Posterior cingulate gyrus (tissue), 11 donors: ENCODE results near the gene GPX4.
A peak's percentile ranks its signal among the peaks of the same experiment; 100 is the strongest.
"Not testable (repeated sequence)": the region's sequence is repeated elsewhere in the genome, so short reads cannot be mapped to it uniquely, and the experiment has no call there.

Experiments used
- DNase-seq, 10 donors: peaks; one replicate each; pipeline versions ENCODE4 v3.0.0 to v3.0.0-alpha.2; 2020 to 2021; ENCODE audit warnings: mixed read lengths in 3 of 10
- intact Hi-C: fragments of 100-400 bp; cut with DNase I; formaldehyde crosslinking; loops from one replicate; pipeline ENCODE4 v1.15.1; 2023

The GPX4 gene

GRCh38 chr19:1111641-1112267, 8.0 kb downstream of the GPX4 start:
- no peak for DNase-seq
- intact Hi-C loops = loop anchor here (5.0 kb wide), 2 partner anchors 81 to 126 kb away; partner anchors contain the start of gene CBARP

- no peak for DNase-seq
- intact Hi-C loops = loop anchor here (5.0 kb wide), 2 partner anchors 80 to 125 kb away; partner anchors contain the start of gene CBARP
Observed at GRCh38 chr19:1112268-1113029, 8.7 kb downstream of the GPX4 start.

- intact Hi-C loops = loop anchor here (5.0 kb wide), 2 partner anchors 79 to 124 kb away; partner anchors contain the start of gene CBARP
- peak; percentile 89 to 99 (median 96) for DNase-seq
Observed at GRCh38 chr19:1113030-1113985, 9.5 kb downstream of the GPX4 start.

- intact Hi-C loops = loop anchor here (5.0 kb wide), 2 partner anchors 78 to 123 kb away; partner anchors contain the start of gene CBARP
- no peak for DNase-seq
Observed at GRCh38 chr19:1113986-1114483, 10.2 kb downstream of the GPX4 start.

- not testable (repeated sequence) for DNase-seq
- intact Hi-C loops = loop anchor here (5.0 kb wide), 2 partner anchors 78 to 123 kb away; partner anchors contain the start of gene CBARP
Observed at GRCh38 chr19:1114728-1115127, 10.9 kb downstream of the GPX4 start.

GRCh38 chr19:1115646-1116420, 12.0 kb downstream of the GPX4 start:
- intact Hi-C loops = no loop called here
- no peak for DNase-seq

- intact Hi-C loops = no loop called here
- no peak for DNase-seq
Observed at GRCh38 chr19:1116726-1117581, 13.2 kb downstream of the GPX4 start.

- intact Hi-C loops = no loop called here
- no peak for DNase-seq
Observed at GRCh38 chr19:1117654-1118053, 13.9 kb downstream of the GPX4 start.

GRCh38 chr19:1118999-1119398, 15.2 kb downstream of the GPX4 start:
- intact Hi-C loops = no loop called here
- DNase-seq = no peak

GRCh38 chr19:1119475-1120217, 15.9 kb downstream of the GPX4 start:
- intact Hi-C loops = no loop called here
- DNase-seq = no peak

- no peak for DNase-seq
- intact Hi-C loops = no loop called here
Observed at GRCh38 chr19:1121395-1121794, 17.6 kb downstream of the GPX4 start.

- intact Hi-C loops = no loop called here
- DNase-seq = no peak
Observed at GRCh38 chr19:1122021-1122971, 18.5 kb downstream of the GPX4 start.

- DNase-seq = no peak
- intact Hi-C loops = no loop called here
Observed at GRCh38 chr19:1122972-1123363, 19.2 kb downstream of the GPX4 start.

GRCh38 chr19:1123381-1123780, 19.6 kb downstream of the GPX4 start:
- intact Hi-C loops = no loop called here
- no peak for DNase-seq

GRCh38 chr19:1123885-1124677, 20.3 kb downstream of the GPX4 start:
- intact Hi-C loops = no loop called here

More at GRCh38 chr19:1123885-1124677, 20.3 kb downstream of the GPX4 start:
- no peak for DNase-seq
